Measurements from ENCODE around the gene GRM4. TPM values are rescaled to one million over a fixed set of nuclear protein-coding genes. Genes with fewer than 3 reads are reported as not detected.

GRM4 gene
- total RNA-seq, 6 experiments from 2014 or later, result not detected

DNA sequence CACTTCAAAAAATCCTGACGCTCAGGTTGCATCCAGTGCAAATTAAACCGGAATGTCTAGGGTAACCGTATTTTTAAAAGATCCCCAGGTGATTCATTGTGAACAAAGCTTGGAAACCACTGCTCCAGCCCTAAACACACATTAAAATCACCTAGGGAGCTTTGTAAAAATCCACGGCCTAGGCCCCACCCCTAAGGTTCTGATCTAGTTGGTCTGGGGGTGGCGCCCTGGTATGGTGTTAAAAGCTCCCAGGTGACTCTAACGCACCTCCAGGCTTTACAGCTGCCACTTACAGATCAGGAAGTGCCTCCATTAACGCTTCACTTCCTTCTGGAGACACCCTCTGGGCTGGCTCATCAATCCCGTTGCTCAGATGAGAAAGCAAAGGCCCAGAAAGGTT lies 92.2 kb downstream of the GRM4 start:
- H3K27ac ChIP-seq, result no peak overlapping the region
- H3K9me3 ChIP-seq, result no peaks in the 10 kb centered on the region
- no peaks in the 10 kb centered on the region for H3K36me3 ChIP-seq
- WGBS (ENCODE audit: insufficient coverage, low coverage, low lambda C conversion rate, missing lambda C conversion rate), result 75% methylated on average over 4 of the region's 8 CpGs
- H3K4me1 ChIP-seq, result no peaks in the 10 kb centered on the region
- TF ChIP-seq POLR2A (IDR thresholded peaks at IDR 0.05), result no peak
- TF ChIP-seq, protein P1, sequence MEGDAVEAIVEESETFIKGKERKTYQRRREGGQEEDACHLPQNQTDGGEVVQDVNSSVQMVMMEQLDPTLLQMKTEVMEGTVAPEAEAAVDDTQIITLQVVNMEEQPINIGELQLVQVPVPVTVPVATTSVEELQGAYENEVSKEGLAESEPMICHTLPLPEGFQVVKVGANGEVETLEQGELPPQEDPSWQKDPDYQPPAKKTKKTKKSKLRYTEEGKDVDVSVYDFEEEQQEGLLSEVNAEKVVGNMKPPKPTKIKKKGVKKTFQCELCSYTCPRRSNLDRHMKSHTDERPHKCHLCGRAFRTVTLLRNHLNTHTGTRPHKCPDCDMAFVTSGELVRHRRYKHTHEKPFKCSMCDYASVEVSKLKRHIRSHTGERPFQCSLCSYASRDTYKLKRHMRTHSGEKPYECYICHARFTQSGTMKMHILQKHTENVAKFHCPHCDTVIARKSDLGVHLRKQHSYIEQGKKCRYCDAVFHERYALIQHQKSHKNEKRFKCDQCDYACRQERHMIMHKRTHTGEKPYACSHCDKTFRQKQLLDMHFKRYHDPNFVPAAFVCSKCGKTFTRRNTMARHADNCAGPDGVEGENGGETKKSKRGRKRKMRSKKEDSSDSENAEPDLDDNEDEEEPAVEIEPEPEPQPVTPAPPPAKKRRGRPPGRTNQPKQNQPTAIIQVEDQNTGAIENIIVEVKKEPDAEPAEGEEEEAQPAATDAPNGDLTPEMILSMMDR (IDR thresholded peaks at IDR 0.05), result no peak
- no peaks in the 10 kb centered on the region for H3K27me3 ChIP-seq
- H3K4me3 ChIP-seq, result no peak overlapping the region
- DNase-seq, result no peak
- intact Hi-C loops (cut with DNase I), result loop anchor here in 1 of 2 donors (10.0 kb wide), 1 partner anchor 101 kb away; no protein-coding TSS in a partner anchor
- ATAC-seq, result no peak

DNA sequence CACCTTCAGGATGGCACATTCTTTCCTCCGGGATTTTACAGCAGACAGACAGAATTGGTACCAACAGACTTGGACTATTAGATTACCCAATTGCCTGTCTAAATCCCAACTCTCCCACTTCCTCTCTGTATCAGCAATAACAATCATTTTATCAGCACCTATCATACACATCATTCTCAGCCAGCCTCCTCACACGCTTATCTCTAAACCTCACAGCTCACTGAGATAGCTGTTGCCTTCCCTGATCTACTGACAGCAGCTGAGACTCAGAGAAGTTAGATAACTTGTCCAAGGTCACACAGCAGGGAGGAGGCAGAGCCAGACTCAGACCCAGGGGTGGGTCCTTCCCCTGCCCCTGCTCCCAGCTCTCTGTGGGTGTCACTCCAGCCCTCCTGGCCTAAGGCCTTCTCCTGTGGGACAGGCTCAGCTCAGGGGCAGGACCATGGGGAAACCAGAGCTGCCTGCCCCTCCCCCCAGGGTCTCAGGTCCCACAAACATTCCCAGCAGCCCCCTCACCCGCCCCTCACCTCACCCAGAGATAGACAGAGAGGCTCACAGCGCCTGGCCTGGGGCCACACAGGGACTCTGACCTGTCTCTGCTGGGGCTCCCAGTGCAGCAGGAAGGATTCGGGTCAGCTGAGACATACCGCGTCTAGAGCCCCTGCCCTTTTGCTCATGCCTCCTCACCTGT lies 92.8 kb downstream of the GRM4 start:
- intact Hi-C loops (cut with DNase I), result loop anchor here in 1 of 2 donors (10.0 kb wide), 1 partner anchor 102 kb away; no protein-coding TSS in a partner anchor
- ATAC-seq (no peak), DNase-seq (no peak)
- Histone ChIP-seq H3K4me3 (no peak overlapping the region), H3K9me3 (no peaks in the 10 kb centered on the region), H3K4me1 (no peaks in the 10 kb centered on the region), H3K27ac (no peak overlapping the region), H3K27me3 (no peaks in the 10 kb centered on the region), H3K36me3 (no peaks in the 10 kb centered on the region)
- TF ChIP-seq, protein P1 (IDR thresholded peaks at IDR 0.05), result no peak
- no peak for TF ChIP-seq POLR2A (IDR thresholded peaks at IDR 0.05)
- 61% methylated on average over 7 of the region's 7 CpGs for WGBS (ENCODE audit: insufficient coverage, low coverage, low lambda C conversion rate, missing lambda C conversion rate)

DNA sequence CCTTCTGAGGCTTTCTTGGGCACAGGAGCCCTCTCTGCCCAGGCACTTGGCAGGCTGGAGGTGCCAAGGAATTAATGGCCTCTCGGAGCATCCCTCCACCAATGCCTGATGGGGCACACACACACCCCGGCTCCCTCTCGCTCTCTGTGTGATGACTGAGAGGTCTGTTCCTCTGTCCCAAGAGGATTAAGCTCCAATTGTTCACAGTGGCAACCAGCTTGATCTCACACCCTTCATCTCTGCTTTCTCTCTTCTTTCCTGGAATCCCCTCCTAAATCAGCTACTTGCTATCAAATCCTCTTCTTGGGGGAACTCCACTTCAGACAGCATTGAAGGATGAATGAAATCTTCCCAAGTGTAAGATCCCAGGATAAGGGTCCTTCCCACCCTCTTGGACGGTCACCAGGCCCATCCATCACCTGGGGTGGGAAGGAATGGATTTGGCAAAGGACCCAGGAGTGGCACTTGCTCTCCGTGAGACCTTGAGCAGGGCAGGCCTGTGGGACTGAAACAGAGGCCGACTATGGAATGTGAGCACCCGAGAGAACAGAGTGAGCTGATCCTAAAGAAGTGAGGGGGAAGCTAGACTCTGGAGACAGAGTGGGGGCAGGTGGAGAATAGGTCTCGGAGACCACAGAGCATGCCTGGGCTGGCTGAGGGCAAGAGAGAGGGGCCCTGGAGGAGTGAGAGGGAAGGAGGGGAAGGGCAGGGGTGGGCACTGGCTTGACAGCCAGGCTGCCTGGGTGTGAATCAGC lies 93.6 kb downstream of the GRM4 start:
- DNase-seq, result no peak
- Histone ChIP-seq H3K27me3 (no peaks in the 10 kb centered on the region), H3K4me3 (no peak overlapping the region), H3K9me3 (no peaks in the 10 kb centered on the region), H3K4me1 (no peaks in the 10 kb centered on the region), H3K27ac (no peak overlapping the region), H3K36me3 (no peaks in the 10 kb centered on the region)
- intact Hi-C loops (cut with DNase I), result loop anchor here in 1 of 2 donors (10.0 kb wide), 1 partner anchor 103 kb away; no protein-coding TSS in a partner anchor
- TF ChIP-seq POLR2A (IDR thresholded peaks at IDR 0.05), result no peak
- TF ChIP-seq, protein P1 (IDR thresholded peaks at IDR 0.05), result no peak
- 50% methylated on average over 6 of the region's 8 CpGs for WGBS (ENCODE audit: insufficient coverage, low coverage, low lambda C conversion rate, missing lambda C conversion rate)
- ATAC-seq, result no peak

DNA sequence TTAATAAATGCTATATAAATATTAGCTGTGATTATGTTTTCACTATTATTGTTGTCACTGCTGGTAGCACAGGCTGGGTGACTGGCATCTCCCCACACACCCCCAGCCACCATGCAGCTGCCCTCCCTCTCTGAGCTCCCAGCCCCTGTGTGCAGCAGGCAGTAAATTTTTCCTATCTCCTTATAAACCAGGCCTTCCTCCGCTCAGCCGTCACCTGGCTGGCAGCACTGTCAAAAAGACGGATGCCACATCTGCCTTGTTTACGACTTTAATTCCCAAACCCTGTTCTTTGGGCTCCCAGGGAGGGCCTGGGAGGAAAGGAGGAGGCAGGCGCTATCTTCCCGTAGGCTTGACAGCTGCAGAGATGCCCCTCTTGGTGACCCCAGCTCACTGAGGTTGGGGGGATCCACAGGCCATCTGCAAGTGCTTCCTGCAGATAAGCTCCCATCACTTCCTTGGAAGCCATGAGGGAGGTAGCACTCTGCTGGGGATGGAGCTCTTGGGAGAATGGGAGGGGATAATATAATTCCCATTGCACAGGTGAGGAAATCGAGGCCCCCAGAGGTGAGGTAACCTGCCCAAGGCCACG lies 94.5 kb downstream of the GRM4 start:
- Histone ChIP-seq H3K4me1 (no peaks in the 10 kb centered on the region), H3K4me3 (no peak overlapping the region), H3K27me3 (no peaks in the 10 kb centered on the region), H3K9me3 (no peaks in the 10 kb centered on the region), H3K36me3 (no peaks in the 10 kb centered on the region), H3K27ac (no peak overlapping the region)
- WGBS (ENCODE audit: insufficient coverage, low coverage, low lambda C conversion rate, missing lambda C conversion rate), result 40% methylated on average over 7 of the region's 8 CpGs
- TF ChIP-seq, protein P1 (IDR thresholded peaks at IDR 0.05), result no peak
- TF ChIP-seq POLR2A (IDR thresholded peaks at IDR 0.05), result no peak
- DNase-seq (no peak), ATAC-seq (no peak)
- intact Hi-C loops (cut with DNase I), result loop anchor here in 1 of 2 donors (10.0 kb wide), 1 partner anchor 103 kb away; no protein-coding TSS in a partner anchor

Measured in right lobe of liver (tissue), 6 donors.